Measurements from ENCODE around the gene TET2. TPM values are rescaled to one million over a fixed set of nuclear protein-coding genes. Genes with fewer than 3 reads are reported as not detected.

Gene TET2
- polyA plus RNA-seq, 1 experiment: 6.9 TPM

DNA sequence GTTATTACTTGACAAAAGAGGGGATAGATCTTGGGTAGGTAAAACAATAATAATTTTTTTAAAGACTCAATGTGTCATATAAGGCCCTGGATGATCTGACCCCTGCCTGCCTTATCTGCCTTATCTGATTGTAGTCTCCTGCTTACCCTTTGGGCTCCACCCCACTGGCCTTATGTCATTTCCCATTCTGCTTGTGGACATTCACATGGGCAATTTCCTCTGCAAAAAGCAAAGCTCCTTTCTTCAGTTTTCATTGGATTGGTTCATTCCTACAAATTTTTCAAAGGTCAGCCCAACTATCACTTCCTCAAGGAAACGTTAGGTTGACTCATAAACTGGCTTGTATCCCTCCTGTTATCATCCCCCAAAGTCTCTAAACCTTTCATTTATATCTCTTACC, 15.7 kb upstream of the TET2 start:
- ChIA-PET POLR2A (no interaction called here), CTCF (interaction anchor here (0.7 to 1.4 kb wide), 3 partner anchors 14 to 343 kb away, joined by 3 to 4 read pairs (median 4); partner anchors contain the start of gene PPA2)
- H3K27me3 ChIP-seq (ENCODE audit: control insufficient read depth, insufficient read depth, low read length): no peaks in the 10 kb centered on the region
- H3K36me3 ChIP-seq (ENCODE audit: control insufficient read depth, insufficient read depth, low read length): no peaks in the 10 kb centered on the region
- TF ChIP-seq, protein P1, sequence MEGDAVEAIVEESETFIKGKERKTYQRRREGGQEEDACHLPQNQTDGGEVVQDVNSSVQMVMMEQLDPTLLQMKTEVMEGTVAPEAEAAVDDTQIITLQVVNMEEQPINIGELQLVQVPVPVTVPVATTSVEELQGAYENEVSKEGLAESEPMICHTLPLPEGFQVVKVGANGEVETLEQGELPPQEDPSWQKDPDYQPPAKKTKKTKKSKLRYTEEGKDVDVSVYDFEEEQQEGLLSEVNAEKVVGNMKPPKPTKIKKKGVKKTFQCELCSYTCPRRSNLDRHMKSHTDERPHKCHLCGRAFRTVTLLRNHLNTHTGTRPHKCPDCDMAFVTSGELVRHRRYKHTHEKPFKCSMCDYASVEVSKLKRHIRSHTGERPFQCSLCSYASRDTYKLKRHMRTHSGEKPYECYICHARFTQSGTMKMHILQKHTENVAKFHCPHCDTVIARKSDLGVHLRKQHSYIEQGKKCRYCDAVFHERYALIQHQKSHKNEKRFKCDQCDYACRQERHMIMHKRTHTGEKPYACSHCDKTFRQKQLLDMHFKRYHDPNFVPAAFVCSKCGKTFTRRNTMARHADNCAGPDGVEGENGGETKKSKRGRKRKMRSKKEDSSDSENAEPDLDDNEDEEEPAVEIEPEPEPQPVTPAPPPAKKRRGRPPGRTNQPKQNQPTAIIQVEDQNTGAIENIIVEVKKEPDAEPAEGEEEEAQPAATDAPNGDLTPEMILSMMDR (IDR thresholded peaks at IDR 0.05; ENCODE audit: insufficient read depth, low read depth, low read length): no peak
- DNase-seq (ENCODE audit: low read depth): no peak
- H3K4me3 ChIP-seq (ENCODE audit: low read depth, low read length): no peak overlapping the region

DNA sequence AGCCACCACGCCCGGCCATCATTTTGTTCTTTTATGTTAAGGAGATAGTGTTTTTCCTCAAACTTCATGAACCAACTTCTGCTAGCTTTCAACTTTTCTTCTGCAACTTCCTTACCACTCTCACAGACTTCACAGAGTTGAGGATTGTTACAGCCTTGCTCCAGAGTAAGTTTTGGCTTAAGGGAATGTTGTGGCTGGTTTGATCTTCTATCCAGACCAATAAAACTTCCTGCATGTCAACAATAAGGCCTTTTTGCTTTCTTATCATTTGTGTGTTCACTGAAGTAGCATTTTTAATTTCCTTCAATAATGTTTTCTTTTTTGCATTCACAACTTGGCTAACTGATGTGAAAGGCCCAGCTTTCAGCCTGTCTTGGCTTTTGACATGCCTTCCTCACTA, 12.7 kb upstream of the TET2 start:
- no peak for DNase-seq (ENCODE audit: low read depth)
- H3K27me3 ChIP-seq (ENCODE audit: control insufficient read depth, insufficient read depth, low read length): no peaks in the 10 kb centered on the region
- H3K36me3 ChIP-seq (ENCODE audit: control insufficient read depth, insufficient read depth, low read length): no peaks in the 10 kb centered on the region
- ChIA-PET POLR2A (no interaction called here), CTCF (interaction anchor here (0.8 kb wide), 1 partner anchor 17 kb away, joined by 3 read pairs; no protein-coding TSS in a partner anchor)
- no peak overlapping the region for H3K4me3 ChIP-seq (ENCODE audit: low read depth, low read length)
- TF ChIP-seq, protein P1 (IDR thresholded peaks at IDR 0.05; ENCODE audit: insufficient read depth, low read depth, low read length): no peak

DNA sequence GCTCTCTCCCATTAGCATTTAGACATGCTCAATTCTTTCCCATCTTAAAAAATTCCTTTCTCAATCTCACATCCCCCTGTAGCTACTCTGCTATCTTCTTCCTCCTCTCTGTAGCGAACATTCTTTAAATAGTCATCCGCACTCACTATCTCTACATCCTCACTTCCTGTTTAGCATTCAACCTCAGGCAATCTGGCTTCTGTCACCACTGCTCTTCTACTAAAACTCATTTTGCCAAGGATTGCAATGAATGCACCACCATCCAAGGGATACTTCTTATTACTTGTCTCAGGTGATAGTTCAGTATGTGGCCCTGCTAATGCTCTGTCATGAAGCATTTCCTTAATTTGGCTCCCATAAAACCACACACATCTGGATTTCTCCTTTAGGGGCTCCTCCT, 10.9 kb upstream of the TET2 start:
- no peaks in the 10 kb centered on the region for H3K27me3 ChIP-seq (ENCODE audit: control insufficient read depth, insufficient read depth, low read length)
- no peaks in the 10 kb centered on the region for H3K36me3 ChIP-seq (ENCODE audit: control insufficient read depth, insufficient read depth, low read length)
- DNase-seq (ENCODE audit: low read depth): no peak
- POLR2A ChIA-PET: no interaction called here
- TF ChIP-seq, protein P1 (IDR thresholded peaks at IDR 0.05; ENCODE audit: insufficient read depth, low read depth, low read length): no peak
- CTCF ChIA-PET: no interaction called here
- H3K4me3 ChIP-seq (ENCODE audit: low read depth, low read length): no peak overlapping the region

DNA sequence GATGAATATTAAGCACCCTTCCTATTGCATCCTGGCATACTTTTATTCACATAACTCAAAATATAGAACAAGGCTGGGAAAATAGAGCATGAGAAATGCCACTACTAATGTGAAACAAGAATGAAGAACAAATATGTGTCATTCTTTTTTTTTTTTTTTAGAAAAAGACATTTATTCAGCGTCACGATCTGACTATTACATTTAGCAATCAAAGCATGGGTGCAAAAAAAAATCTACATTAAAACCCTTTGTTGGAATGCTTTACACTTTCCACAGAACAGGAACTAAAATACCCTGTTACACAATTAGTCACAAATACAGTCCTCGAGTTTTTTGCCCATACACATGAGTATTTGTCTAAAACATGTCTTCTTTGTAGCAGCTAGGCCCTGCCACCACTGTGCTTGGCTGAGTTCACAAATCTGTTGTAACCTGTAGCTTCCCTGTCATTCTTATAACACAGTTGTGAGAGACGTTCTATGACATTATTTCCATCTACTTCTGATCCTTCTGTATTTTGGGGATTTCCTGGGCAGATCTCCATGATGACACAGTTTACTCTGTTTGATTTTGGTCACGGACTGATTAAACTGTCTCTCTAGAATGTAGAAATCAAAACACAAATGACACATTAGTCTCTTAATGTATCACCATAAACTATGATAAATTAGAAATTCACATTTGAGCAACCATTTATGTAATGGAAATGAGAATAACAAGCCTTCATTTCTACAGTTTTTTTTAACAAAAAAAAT, 9.4 kb upstream of the TET2 start:
- H3K36me3 ChIP-seq (ENCODE audit: control insufficient read depth, insufficient read depth, low read length): no peaks in the 10 kb centered on the region
- POLR2A ChIA-PET: no interaction called here
- H3K27me3 ChIP-seq (ENCODE audit: control insufficient read depth, insufficient read depth, low read length): no peaks in the 10 kb centered on the region
- DNase-seq (ENCODE audit: low read depth): no peak
- H3K4me3 ChIP-seq (ENCODE audit: low read depth, low read length): no peak overlapping the region
- CTCF ChIA-PET: interaction anchor here (0.7 to 2.3 kb wide), 2 partner anchors 17 to 337 kb away, joined by 3 to 9 read pairs; partner anchors contain the start of gene PPA2
- TF ChIP-seq, protein P1 (IDR thresholded peaks at IDR 0.05; ENCODE audit: insufficient read depth, low read depth, low read length): no peak

DNA sequence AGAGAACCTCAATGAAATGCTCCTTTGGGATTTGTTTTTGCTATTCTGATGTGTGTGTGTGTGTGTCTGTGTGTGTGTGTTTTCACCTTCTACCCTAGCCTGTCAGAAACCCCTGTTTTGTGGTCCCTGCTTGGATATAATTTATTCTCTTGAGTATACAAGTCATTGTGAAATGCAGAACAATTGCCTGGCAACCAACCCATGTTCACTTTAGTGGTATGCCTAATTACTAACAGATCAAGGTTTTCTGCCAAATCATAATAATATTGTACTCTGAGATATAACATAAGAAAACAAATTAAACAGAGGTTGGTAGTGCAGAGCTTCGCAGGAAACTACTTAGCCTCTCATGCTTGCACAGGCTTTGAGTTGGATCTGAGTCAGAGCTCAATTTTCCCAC, 7.0 kb upstream of the TET2 start:
- H3K36me3 ChIP-seq (ENCODE audit: control insufficient read depth, insufficient read depth, low read length): no peaks in the 10 kb centered on the region
- POLR2A ChIA-PET: no interaction called here
- CTCF ChIA-PET: interaction anchor here (1.4 to 3.0 kb wide), 6 partner anchors 23 to 334 kb away, joined by 4 to 21 read pairs (median 5); partner anchors contain the start of gene PPA2
- no peak overlapping the region for H3K4me3 ChIP-seq (ENCODE audit: low read depth, low read length)
- H3K27me3 ChIP-seq (ENCODE audit: control insufficient read depth, insufficient read depth, low read length): no peaks in the 10 kb centered on the region
- DNase-seq (ENCODE audit: low read depth): no peak
- TF ChIP-seq, protein P1 (IDR thresholded peaks at IDR 0.05; ENCODE audit: insufficient read depth, low read depth, low read length): no peak
